Cardiac septum (tissue), 1 donor: ENCODE results near the gene DLG2. TPM values are rescaled to one million over a fixed set of nuclear protein-coding genes. Genes with fewer than 3 reads are reported as not detected.

Experiments used
- DNase-seq: peaks from one replicate; pipeline ENCODE4 v3.0.0-alpha.2; 2020; ENCODE audit warnings: low spot score
- intact Hi-C: fragments of 100-400 bp; cut with DNase I; formaldehyde crosslinking; loops from one replicate; pipeline ENCODE4 v1.14.0; 2022
- total RNA-seq: library from RNA; stranded (reverse); fragmentation: NEBNext Ultra II Directional; extraction: Animal tissue kit (Norgen Biotek cat#: 25700); gene quantifications from one replicate; pipeline ENCODE4 v1.2.1, GENCODE V29; 2021
- donor health status: DM: no; HTN: no; CAD: no.

The DLG2 gene
- total RNA-seq, 1 donor from 2014 or later = 9.9 TPM

DNA sequence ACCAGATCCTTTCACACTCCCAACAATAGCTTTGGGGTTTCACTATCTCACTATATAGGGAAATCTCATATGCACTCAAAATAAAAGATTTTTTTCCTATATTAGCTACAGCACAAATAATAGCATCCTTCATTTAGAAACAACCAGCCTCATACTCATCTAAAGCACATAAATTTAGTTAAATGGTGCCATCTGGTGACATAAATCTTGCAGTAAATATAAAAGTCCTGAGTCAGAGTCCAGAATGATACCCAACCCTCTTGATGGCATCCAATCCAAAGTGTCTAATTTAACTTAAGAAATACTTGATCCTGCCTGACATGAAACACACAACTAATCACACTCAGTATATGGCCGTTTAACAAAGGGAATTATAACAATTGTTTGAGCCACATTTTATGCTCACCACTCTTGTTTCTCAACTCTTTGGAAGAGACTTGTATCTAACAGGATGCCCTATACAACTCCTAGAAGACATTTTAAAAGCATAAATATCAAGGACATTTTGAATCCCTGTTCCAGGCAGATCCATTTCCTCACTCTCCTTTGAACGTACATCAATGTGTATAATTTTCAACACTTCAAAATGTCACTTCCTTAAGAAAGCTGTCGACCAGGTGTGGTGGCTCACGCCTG, 36.2 kb downstream of the DLG2 start:
- DNase-seq = no peak
- intact Hi-C loops = loop anchor here (5.0 kb wide), 1 partner anchor 809 kb away; no protein-coding TSS in a partner anchor

DNA sequence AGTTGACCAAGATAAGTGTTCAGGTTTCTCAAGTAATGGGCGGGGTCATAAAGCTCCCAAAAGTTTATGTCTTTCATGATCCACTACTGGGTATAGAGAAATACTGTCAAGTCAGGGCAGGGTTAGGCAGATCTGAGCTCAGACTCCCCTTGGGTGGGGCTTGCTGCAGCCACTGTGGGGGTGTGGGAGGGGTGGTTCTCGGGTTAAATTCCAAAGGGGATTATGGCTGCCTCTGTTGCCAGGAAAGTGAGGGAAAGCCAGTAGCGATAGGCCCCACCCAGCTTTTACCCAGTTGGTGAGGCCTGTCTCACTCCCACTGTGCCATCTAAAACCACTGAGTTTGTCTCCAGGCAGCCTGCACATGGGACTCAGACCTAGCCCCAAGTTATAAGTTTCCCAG, 37.8 kb downstream of the DLG2 start:
- intact Hi-C loops = no loop called here
- no peak for DNase-seq

DNA sequence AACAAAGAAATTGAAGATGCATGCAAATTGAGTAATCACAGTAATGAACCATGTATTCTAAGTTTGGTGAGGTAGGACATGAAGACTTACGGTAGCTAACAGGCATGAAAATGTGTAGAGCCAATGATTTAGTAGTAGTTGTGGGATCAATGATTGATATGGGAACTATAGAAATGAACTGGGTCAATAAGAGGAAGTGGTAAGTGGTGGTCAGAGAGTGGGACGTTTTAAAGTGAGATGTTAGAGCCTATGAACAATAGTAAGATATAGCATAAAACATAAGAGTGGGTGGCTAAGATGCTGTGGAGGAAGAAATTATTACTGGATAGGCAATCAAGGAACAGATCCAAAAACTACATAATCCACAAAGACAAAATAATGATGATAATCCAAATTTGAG, 45.0 kb downstream of the DLG2 start:
- no peak for DNase-seq
- intact Hi-C loops = no loop called here

DNA sequence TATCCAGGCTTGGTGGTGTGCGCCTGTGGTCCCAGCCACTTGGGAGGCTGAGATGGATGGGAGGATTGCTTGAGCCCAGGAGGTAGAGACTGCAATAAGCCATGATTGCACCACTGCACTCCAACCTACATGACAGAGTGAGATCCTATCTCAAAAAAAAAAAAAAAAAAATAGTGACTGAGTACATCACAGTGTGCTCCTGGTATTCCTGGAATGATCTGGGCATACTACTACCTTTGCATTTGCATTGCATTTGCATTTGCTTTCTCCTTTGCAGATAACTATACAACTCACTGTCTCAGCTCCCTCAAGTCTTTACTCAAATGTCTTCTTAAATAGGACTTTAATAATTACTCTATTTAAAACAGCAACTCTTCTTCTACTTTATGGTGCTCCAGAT, 51.8 kb downstream of the DLG2 start:
- intact Hi-C loops = no loop called here
- no peak for DNase-seq

DNA sequence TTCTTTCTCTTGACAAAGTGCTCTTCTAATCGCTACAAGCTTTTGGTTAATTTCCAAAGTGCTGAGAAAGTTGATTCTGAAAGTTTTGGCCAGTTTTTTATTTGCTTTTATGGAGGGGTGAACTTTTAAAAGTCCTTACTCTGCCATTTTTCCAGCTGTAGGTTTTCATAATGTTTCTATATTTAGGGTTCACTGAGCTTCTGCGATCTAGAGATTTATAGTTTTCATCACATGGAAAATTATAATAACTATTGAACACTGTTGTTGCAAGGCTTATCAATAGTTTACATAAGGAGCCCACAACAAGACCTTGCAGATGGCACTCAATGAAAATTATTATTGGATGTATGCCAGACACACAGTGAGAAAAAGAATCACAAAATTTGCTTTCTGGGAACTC, 55.1 kb downstream of the DLG2 start:
- intact Hi-C loops = no loop called here
- DNase-seq = no peak

DNA sequence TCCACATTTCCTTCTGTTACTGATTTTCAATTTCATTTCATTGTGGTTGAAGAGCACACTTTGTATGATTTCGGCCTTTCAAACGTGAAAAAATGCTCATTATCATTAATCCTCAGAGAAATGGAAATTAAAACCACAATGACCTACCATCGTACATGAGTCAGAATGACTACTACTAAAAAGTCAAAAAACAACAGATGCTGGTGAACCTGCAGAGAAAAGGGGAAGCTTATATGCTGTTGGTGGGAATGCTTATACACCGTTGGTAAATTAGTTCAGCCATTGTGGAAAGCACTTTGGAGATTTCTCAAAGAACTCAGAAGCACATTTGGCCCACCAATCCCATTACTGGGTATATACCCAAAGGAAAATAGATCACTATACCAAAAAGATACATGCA, 57.6 kb downstream of the DLG2 start:
- no peak for DNase-seq
- intact Hi-C loops = no loop called here

DNA sequence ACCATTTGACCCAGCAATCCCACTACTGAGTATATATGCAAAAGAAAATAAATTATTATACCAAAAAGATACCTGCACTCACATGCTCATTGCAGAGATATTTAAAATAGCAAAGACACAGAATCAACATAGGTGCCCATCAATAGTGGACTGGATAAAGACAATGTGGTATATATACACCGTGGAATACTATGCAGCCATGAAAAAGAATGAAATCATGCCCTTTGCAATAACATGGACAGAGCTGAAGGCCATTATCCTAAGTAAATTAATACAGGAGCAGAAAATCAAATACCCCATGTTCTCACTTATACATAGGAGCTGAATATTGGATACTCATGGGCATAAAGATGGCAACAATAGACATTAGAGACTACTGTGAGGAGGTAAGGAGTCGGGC, 68.7 kb downstream of the DLG2 start:
- intact Hi-C loops = no loop called here
- no peak for DNase-seq

DNA sequence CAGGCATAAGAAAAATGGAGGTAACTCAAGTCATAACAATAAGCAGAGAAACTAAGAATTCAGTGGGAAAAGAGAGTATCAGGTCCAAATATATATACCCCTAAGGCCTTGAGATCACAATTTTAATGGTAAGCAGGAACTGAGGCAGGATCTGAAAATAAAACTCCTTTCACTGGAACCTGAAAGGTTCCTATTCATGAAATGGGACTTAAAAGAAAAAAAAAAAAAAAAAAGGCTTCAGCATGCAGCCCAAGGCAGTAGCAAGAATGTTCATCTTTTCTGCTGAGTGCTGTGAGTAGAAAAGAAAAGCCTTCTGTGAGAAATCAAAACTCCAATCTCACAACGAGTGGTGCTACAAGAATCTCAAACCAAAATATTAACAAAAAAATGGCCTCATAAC, 75.3 kb downstream of the DLG2 start:
- no peak for DNase-seq
- intact Hi-C loops = no loop called here

DNA sequence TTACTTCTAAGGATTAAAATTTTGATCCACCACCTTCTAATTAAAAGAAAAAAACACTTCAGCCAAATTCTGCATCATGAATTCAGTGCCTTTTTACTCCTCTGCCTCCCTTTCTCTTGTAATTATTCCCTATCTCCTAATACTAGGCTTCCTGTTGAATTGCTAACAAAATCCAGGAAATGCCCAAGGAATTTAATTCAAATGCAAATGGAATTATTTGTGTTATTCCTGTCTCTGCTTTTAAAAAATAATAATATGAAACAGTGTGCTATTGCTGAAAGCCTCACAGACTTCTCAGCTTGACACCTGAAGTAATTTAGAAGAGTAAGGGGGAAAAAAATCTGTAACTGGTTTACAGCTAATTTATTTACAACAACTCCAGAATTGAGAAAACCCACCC, 85.5 kb downstream of the DLG2 start:
- no peak for DNase-seq
- intact Hi-C loops = no loop called here

DNA sequence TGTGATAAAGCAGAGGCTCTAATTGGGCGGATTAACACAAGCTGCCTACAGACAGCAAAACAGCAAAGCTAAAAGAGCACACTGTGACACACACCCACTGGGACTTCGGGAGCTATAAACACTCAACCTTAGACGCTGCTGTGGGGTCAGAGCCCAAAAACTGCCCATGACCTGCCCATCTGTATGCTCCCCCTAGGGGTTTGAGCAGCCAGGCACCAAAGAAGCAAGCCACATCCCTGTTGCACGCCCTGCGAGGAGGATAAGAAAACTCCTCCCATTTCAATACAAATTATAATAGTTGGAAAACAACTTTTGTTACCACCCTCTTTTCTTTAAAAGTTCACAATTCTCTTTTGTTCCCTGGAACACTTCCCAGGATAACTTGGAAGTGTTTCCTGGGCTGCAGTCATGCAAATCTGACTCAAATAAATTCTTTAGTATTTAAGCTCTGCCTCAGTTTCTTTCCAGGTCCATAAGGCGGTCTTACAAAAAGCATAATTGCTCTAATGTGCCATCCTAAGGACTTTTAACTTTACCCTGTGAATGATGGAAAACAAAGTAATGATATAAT, 86.4 kb downstream of the DLG2 start:
- DNase-seq = no peak
- intact Hi-C loops = no loop called here

DNA sequence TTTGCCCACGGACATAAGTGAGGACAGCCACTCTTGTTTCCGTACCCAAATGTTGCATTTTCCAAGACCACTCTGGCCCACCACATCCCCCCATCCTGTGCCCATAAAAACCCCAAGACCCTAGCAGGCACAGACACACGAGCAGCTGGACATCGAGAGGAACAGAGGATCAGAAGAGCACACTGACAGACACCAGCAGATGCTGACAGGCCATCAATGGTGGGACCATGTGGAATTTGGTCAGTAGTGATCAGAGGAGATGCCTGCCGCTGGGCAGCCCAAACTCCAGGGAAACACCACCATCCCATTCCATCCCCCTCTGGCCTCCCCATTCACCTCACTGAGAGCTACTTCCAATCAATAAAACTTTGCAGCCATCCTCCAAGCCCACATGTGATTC, 87.0 kb downstream of the DLG2 start:
- DNase-seq = no peak
- intact Hi-C loops = no loop called here

DNA sequence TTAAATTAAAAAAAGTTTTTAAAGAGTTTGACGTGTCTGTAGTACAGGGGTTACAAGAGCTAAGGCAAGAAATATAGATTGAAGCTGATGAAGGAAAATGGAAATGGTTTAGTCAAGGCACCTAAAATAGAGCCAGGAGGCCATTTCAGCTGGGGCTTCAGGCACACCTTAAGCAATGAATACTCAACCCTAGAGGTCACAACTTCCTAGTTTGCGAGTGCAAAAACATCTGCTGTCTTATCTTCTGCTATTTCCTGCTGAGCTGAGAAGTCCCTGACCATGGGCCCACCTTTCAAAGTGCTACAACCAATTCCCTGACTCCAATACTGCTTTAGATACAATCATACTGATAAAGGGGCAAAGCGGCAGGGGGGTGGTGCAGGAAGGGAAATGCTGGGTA, 87.4 kb downstream of the DLG2 start:
- intact Hi-C loops = no loop called here
- no peak for DNase-seq

DNA sequence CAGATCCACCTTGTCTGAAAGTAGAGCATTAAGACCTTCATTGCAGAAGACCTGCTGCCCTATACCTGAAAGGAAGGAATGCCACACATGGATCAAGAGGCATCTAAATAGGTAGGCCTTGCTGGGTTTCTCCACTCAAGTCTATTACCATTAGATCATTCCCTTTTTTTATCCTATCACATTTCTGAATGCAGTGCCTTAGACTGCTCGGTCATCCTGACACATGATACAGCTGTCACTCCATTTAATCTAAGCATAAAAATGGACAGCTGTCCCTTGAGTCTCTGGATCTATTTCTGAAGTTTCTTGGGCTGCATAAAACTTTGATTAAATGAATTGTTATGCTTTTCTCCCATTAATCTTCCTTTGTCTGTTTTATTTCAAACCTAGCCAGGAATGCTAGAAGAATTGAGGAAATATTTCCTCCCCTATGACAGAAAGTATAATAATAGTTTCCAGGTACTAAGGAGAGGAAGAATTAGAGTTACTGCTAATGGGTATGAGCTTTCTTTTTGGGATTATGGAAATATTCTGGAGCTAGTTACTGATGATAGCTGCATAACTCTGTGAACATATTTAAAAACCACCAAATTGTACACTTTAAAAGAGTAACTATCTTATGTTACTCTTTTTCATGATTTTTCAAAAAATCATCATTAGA, 88.0 kb downstream of the DLG2 start:
- intact Hi-C loops = no loop called here

DNA sequence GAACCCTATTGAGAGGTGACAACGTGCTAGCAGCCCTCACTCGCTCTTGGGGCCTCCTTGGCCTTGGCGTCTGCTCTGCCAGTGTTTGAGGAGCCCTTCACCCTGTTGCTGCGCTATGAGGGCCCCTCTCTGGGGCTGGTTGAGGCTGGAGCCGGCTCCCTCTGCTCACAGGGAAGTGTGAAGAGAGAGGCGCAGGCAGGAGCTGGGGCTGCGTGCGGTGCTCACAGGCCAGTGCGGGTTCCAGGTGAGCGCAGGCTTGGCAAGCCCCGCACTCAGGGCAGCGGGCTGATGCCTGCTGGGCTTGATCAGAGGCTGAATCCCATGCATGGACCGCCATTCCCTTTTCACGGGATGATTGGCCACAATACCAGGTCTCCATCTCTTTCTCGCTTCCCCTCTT, 90.7 kb downstream of the DLG2 start:
- intact Hi-C loops = no loop called here
- no peak for DNase-seq

More for the DNA sequence above, 88.0 kb downstream of the DLG2 start:
- DNase-seq = no peak

DNA sequence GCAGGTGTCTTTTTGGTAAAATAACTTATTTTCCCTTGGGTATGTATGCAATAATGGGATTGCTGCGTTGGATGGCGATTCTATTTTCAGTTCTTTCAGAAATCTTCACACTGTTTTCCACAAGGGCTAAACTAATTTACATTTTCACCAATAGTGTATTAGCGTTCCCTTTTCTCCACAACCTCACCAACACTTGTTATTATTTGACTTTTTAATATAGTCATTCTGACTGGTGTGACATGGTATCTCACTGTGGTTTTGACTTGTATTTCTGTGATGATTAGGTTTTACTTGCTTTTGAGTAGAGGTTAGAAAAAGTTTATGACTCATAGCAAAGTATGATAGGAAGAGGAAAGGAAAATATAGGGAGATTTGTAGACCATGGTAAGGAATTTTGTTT, 92.3 kb downstream of the DLG2 start:
- DNase-seq = no peak
- intact Hi-C loops = no loop called here

DNA sequence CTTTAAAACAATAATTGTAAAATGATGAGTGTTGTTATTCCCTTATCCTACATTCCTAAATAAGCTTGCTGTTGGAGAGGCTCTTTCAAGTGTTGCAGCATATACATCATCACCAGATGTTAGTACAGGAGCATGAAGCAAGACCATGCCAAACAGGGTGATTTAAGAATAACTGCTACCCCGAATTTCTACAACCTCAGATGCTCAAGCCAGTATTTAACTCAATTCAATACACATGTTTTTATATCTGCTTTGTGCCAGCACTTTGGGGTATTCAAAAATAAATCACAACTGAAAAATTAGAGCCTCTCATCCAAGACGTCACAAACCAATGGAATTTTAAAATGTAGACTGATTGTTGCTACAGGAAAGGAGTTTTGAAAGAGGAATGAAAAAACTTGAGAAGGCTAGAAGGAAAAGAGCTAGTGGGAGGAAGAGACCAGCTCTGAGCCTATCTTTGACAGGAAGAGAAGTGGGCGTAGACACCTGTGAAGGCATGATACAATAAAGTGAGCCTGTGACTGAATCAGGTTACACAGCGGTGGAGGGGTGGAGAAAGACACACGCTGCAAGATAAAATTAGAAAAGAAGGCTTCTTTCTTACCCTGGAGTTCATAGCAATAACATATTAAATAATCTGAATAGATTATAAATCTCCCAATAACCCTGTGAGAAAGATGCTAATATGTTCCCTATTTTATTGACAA, 95.8 kb downstream of the DLG2 start:
- intact Hi-C loops = no loop called here
- DNase-seq = no peak

DNA sequence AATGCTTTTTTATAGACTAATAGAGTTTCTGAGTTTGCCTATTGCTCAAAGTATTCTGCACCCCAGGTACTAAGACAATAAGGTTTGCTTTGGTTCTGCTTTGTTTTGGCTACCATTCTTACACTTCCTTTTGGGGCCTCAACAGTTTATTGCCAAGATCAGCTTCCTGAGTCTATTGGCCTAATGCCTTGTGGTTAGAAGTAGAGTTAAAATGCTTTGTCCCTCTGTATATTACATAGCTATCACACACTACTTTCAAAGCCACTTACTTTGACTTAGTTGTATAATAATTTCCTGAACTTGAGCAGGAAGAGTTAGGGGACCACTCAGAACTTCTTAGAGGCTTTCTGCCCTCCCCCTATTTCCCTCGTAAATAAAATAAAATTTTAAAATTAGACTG, 96.5 kb downstream of the DLG2 start:
- intact Hi-C loops = no loop called here
- no peak for DNase-seq

DNA sequence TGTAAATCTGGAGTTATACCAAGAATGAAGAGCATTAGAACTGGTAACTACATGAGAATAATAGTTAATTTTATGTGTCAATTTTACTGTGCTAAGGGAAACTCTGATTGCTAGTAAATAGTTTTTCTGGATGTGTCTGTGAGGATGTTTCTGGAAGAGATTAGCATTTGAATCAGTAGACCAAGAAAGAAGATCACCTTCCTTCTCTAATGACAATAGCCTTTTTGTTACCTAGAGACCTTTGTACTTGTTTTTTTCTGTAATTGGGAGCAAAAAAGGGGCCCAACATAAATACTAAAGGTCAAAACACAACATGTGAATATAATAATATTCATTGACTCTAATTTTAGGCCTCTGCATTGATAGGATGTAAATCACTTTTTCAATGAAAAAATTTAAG, 100.6 kb downstream of the DLG2 start:
- intact Hi-C loops = no loop called here

DNA sequence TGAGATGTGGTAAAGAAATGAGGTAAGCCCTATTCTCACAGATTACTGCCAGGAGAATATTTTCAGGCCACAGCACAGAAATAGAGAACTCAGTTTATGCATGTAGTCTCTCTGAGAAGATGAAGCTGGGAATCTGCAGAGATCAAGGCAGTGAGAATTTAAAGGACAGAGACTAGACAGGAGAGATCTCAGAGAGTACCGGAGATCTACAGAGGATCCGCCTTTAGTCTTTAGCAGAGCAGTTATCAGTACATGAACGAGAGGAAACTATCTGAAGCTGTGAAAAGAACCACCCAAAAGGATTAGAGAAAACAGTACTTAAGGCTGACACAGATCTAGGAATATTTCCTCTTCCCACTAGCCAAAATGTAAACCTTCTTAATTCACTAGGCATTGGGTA, 101.5 kb downstream of the DLG2 start:
- intact Hi-C loops = no loop called here
- DNase-seq = no peak

More for the DNA sequence above, 100.6 kb downstream of the DLG2 start:
- DNase-seq = no peak

DNA sequence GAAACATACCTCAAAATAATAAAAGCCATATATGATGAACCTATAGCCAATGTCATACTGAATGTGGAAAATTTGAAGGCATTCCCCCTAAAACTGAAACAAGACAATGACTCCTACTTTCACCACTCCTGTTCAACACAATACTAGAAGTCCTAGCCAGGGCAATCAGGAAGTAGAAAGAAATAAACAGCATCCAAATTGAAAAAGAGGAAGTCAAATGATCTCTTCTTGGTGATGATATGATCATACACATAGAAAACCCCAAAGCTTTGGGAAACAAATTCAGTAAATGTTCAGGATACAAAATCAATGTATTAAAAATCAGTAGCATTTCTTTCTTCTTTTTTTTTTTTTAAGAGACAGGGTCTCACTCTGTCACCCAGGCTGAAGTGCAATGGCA, 109.9 kb downstream of the DLG2 start:
- no peak for DNase-seq
- intact Hi-C loops = no loop called here

DNA sequence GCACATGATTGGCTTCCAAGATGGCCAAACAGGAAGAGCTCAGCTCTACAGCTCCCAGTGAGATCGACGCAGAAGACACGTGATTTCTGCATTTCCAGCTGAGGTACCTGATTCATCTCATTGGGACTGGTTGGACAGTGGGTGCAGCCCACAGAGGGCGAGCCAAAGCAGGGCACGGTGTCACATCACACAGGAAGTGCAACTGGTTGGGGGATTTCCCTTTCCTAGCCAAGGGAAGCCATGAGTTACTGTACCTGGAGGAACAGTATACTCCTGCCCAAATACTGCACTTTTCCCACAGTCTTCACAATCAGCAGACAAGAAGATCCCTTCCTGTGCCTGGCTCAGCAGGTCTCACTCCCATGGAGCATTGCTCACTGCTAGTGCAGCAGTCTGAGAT, 131.2 kb downstream of the DLG2 start:
- DNase-seq = no peak
- intact Hi-C loops = no loop called here
